ENCODE data around the gene TTC9B.
"Not testable (repeated sequence)": the region's sequence is repeated elsewhere in the genome, so short reads cannot be mapped to it uniquely, and the experiment has no call there.

Gene TTC9B

DNA sequence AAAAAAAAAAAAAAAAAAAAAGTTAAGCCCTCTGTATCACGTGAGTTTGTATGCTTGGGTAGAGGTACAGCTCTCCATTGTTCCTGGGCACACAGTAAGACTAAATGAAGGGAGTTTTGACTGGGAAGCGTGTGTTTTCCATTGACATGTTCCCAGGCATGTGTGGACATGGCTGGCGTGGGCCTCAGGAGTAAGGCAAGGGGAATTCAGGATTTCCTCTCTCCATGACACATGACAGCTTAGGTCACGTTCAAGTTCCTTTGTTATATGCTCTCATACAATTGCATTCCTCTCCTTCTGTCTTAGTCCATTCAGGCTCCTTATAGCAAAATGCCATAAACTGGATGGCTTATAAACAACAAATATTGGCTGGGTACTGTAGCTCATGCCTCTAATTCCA is 44.1 kb downstream of the TTC9B start:
- Mint-ChIP-seq H3K9me3 (peaks cover 11% of the 10 kb centered on the region), H3K4me3 (no peak overlapping the region), H3K27me3 (ENCODE audit: low read depth, poor library complexity) (peaks cover 19% of the 10 kb centered on the region), H3K4me1 (peaks cover 9% of the 10 kb centered on the region), H3K36me3 (ENCODE audit: low read depth) (no peaks in the 10 kb centered on the region), H3K27ac (no peak overlapping the region)
- TF ChIP-seq, protein P1, sequence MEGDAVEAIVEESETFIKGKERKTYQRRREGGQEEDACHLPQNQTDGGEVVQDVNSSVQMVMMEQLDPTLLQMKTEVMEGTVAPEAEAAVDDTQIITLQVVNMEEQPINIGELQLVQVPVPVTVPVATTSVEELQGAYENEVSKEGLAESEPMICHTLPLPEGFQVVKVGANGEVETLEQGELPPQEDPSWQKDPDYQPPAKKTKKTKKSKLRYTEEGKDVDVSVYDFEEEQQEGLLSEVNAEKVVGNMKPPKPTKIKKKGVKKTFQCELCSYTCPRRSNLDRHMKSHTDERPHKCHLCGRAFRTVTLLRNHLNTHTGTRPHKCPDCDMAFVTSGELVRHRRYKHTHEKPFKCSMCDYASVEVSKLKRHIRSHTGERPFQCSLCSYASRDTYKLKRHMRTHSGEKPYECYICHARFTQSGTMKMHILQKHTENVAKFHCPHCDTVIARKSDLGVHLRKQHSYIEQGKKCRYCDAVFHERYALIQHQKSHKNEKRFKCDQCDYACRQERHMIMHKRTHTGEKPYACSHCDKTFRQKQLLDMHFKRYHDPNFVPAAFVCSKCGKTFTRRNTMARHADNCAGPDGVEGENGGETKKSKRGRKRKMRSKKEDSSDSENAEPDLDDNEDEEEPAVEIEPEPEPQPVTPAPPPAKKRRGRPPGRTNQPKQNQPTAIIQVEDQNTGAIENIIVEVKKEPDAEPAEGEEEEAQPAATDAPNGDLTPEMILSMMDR (IDR thresholded peaks at IDR 0.05) = no peak
- no peak for DNase-seq

DNA sequence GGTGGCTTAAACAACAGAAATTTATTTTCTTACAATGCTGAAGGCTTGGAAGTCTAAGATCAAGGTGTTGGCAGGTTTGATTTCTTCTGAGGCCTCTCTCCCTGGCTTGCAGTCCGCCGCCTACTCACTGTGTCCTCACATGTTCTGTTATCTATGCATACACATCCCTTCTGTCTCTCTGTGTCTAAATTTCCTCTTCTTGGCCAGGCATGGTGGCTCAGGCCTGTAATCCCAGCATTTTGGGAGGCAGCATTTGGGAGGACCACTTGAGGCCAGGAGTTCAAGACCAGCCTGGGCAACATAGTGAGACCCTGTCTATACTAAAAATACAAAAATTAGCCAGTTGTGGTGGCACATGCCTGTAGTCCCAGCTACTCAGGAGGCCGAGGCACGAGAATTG is 46.9 kb downstream of the TTC9B start:
- not testable (repeated sequence) for H3K27me3 Mint-ChIP-seq (ENCODE audit: low read depth, poor library complexity); DNase-seq; H3K36me3 Mint-ChIP-seq (ENCODE audit: low read depth); H3K9me3 Mint-ChIP-seq; H3K4me1 Mint-ChIP-seq; H3K4me3 Mint-ChIP-seq
- peak overlapping the region; percentile 42 for H3K27ac Mint-ChIP-seq

DNA sequence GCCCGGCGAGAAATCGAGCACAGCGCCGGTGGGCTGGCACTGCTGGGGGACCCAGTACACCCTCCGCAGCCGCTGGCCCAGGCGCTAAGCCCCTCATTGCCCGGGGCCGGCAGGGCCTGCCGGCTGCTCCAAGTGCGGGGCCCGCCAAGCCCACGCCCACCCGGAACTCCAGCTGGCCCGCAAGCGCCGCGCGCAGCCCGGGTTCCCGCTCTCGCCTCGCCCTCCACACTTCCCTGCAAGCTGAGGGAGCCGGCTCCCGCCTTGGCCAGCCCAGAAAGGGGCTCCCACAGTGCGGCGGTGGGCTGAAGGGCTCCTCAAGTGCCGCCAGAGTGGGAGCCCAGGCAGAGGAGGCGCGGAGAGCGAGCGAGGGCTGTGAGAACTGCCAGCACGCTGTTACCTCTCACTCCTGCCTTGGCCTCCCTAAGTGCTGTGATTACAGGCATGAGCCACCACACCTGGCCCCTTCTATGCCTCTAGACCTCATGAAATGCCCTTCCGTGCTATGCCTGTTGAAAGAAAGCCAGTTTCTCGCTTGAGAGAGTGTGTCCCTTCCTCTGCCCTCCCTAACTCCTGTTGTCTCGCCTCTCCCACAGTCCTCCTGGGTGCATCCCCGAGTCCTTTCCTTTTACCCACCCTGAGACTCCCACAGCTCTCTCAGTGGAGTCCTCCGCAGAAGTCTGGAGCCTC is 47.7 kb downstream of the TTC9B start:
- not testable (repeated sequence) for H3K9me3 Mint-ChIP-seq; H3K4me3 Mint-ChIP-seq; H3K36me3 Mint-ChIP-seq (ENCODE audit: low read depth); H3K27me3 Mint-ChIP-seq (ENCODE audit: low read depth, poor library complexity); H3K27ac Mint-ChIP-seq; DNase-seq
- H3K4me1 Mint-ChIP-seq = peaks cover 11% of the 10 kb centered on the region

DNA sequence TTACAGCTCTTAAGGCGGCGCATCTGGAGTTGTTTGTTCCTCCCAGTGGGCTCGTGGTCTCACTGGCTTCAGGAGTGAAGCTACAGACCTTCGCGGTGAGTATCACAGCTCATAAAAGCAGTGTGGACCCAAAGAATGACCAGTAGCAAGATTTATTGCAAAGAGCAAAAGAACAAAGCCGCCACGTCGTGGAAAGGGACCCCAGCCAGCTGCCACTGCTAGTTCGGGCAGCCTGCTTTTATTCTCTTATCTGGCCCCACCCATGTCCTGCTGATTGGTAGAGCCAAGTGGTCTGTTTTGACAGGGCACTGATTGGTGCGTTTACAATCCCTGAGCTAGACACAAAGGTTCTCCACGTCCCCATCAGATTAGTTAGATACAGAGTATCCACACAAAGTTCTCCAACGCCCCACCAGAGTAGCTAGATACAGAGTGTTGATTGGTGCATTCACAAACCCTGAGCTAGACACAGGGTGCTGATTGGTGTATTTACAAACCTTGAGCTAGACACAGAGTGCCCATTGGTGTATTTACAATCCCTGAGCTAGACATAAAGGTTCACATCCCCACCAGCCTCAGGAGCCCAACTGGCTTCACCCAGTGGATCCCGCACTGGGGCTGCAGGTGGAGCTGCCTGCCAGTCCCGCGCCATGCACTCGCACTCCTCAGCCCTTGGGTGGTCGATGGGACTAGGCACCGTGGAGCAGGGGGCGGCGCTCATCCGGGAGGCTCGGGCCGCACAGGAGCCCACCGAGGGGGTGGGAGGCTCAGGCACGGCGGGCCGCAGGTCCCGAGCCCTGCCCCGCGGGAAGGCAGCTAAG is 48.5 kb downstream of the TTC9B start:
- not testable (repeated sequence) for DNase-seq; H3K9me3 Mint-ChIP-seq; H3K36me3 Mint-ChIP-seq (ENCODE audit: low read depth); H3K4me3 Mint-ChIP-seq; H3K27ac Mint-ChIP-seq
- Mint-ChIP-seq H3K4me1 (peaks cover 16% of the 10 kb centered on the region), H3K27me3 (ENCODE audit: low read depth, poor library complexity) (peaks cover 16% of the 10 kb centered on the region)

Data from nephron progenitor cell (in vitro differentiated cells).